Skeletal muscle satellite cell (primary cell): Measurements from ENCODE around the gene ARL6IP4.
"Not testable (repeated sequence)": the region's sequence is repeated elsewhere in the genome, so short reads cannot be mapped to it uniquely, and the experiment has no call there.

Experiments
- H3K27me3 ChIP-seq: 2 replicates; pipeline ENCODE4 v1.7.0; 2013; ENCODE audit warnings: low read length; ENCODE audit not compliant: control insufficient read depth, insufficient read depth
- H3K36me3 ChIP-seq: 2 replicates; pipeline ENCODE4 v1.7.0; 2013; ENCODE audit warnings: mild to moderate bottlenecking, control low read depth, low read length; ENCODE audit not compliant: insufficient read depth
- H3K4me1 ChIP-seq: 2 replicates; pipeline ENCODE4 v1.7.0; 2013; ENCODE audit warnings: low read length; ENCODE audit not compliant: control insufficient read depth, insufficient read depth
- H3K4me2 ChIP-seq: 2 replicates; pipeline ENCODE4 v1.7.0; 2013; ENCODE audit warnings: mild to moderate bottlenecking, low read length
- H3K4me3 ChIP-seq: 2 replicates; pipeline ENCODE4 v1.7.0; 2013; ENCODE audit warnings: low read length
- H3K9ac ChIP-seq: 2 replicates; pipeline ENCODE4 v1.7.0; 2013; ENCODE audit warnings: mild to moderate bottlenecking, low read depth, low read length, moderate library complexity
- H3K9me3 ChIP-seq: replicated peaks from 2 replicates; pipeline ENCODE4 v1.7.0; 2013; ENCODE audit warnings: mild to moderate bottlenecking, control low read depth, low read length

ARL6IP4 gene

GRCh38 chr12:123010110-123010509 is 29.6 kb downstream of the ARL6IP4 start:
- no peak overlapping the region for H3K4me3 ChIP-seq
- no peak overlapping the region for H3K4me2 ChIP-seq
- no peaks in the 10 kb centered on the region for H3K4me1 ChIP-seq
- peaks cover 18% of the 10 kb centered on the region for H3K36me3 ChIP-seq
- H3K9me3 ChIP-seq = no peaks in the 10 kb centered on the region
- no peak overlapping the region for H3K9ac ChIP-seq
- H3K27me3 ChIP-seq = no peaks in the 10 kb centered on the region

- Histone ChIP-seq H3K36me3 (peaks cover 14% of the 10 kb centered on the region), H3K4me1 (no peaks in the 10 kb centered on the region), H3K9ac (no peak overlapping the region), H3K4me3 (no peak overlapping the region), H3K9me3 (no peaks in the 10 kb centered on the region), H3K4me2 (no peak overlapping the region), H3K27me3 (no peaks in the 10 kb centered on the region)
Observed at GRCh38 chr12:123010681-123011080, 30.2 kb downstream of the ARL6IP4 start.

- Histone ChIP-seq H3K4me1 (no peaks in the 10 kb centered on the region), H3K27me3 (no peaks in the 10 kb centered on the region), H3K4me3 (no peak overlapping the region), H3K9me3 (no peaks in the 10 kb centered on the region), H3K36me3 (peaks cover 14% of the 10 kb centered on the region), H3K9ac (no peak overlapping the region), H3K4me2 (no peak overlapping the region)
Observed at GRCh38 chr12:123011701-123012100, 31.2 kb downstream of the ARL6IP4 start.

GRCh38 chr12:123013185-123014095 is 33.0 kb downstream of the ARL6IP4 start:
- Histone ChIP-seq H3K9ac (no peak overlapping the region), H3K4me3 (no peak overlapping the region), H3K36me3 (peaks cover 14% of the 10 kb centered on the region), H3K9me3 (no peaks in the 10 kb centered on the region), H3K4me2 (no peak overlapping the region), H3K4me1 (no peaks in the 10 kb centered on the region), H3K27me3 (no peaks in the 10 kb centered on the region)

GRCh38 chr12:123014473-123014872 is 34.0 kb downstream of the ARL6IP4 start:
- not testable (repeated sequence) for H3K36me3 ChIP-seq, H3K4me1 ChIP-seq, H3K9me3 ChIP-seq, H3K4me2 ChIP-seq, H3K9ac ChIP-seq, H3K27me3 ChIP-seq, H3K4me3 ChIP-seq

GRCh38 chr12:123017753-123018152 is 37.3 kb downstream of the ARL6IP4 start:
- no peaks in the 10 kb centered on the region for H3K27me3 ChIP-seq

GRCh38 chr12:123019841-123020138 is 39.3 kb downstream of the ARL6IP4 start:
- Histone ChIP-seq H3K4me1 (peaks cover 13% of the 10 kb centered on the region), H3K36me3 (no peaks in the 10 kb centered on the region), H3K27me3 (no peaks in the 10 kb centered on the region)

More at GRCh38 chr12:123017753-123018152, 37.3 kb downstream of the ARL6IP4 start:
- no peaks in the 10 kb centered on the region for H3K9me3 ChIP-seq
- H3K4me3 ChIP-seq = no peak overlapping the region
- peaks cover 8% of the 10 kb centered on the region for H3K4me1 ChIP-seq
- H3K9ac ChIP-seq = no peak overlapping the region
- H3K36me3 ChIP-seq = peaks cover 7% of the 10 kb centered on the region
- no peak overlapping the region for H3K4me2 ChIP-seq

GRCh38 chr12:123021688-123022604 is 41.5 kb downstream of the ARL6IP4 start:
- no peaks in the 10 kb centered on the region for H3K9me3 ChIP-seq
- no peak overlapping the region for H3K4me2 ChIP-seq
- no peak overlapping the region for H3K4me3 ChIP-seq
- no peaks in the 10 kb centered on the region for H3K36me3 ChIP-seq
- H3K27me3 ChIP-seq = no peaks in the 10 kb centered on the region
- no peak overlapping the region for H3K9ac ChIP-seq
- peaks cover 19% of the 10 kb centered on the region for H3K4me1 ChIP-seq

More at GRCh38 chr12:123019841-123020138, 39.3 kb downstream of the ARL6IP4 start:
- no peak overlapping the region for H3K9ac ChIP-seq
- no peak overlapping the region for H3K4me2 ChIP-seq
- no peak overlapping the region for H3K4me3 ChIP-seq
- H3K9me3 ChIP-seq = no peaks in the 10 kb centered on the region

- no peaks in the 10 kb centered on the region for H3K27me3 ChIP-seq
- peaks cover 19% of the 10 kb centered on the region for H3K4me1 ChIP-seq
- H3K36me3 ChIP-seq = peaks cover 2% of the 10 kb centered on the region
- H3K4me3 ChIP-seq = no peak overlapping the region
- H3K9me3 ChIP-seq = no peaks in the 10 kb centered on the region
- no peak overlapping the region for H3K9ac ChIP-seq
- H3K4me2 ChIP-seq = no peak overlapping the region
Observed at GRCh38 chr12:123022846-123023245, 42.4 kb downstream of the ARL6IP4 start.

GRCh38 chr12:123024819-123025391 is 44.4 kb downstream of the ARL6IP4 start:
- H3K4me2 ChIP-seq = peak overlapping the region; percentile 65
- H3K4me1 ChIP-seq = peaks cover 11% of the 10 kb centered on the region
- no peaks in the 10 kb centered on the region for H3K27me3 ChIP-seq
- H3K9ac ChIP-seq = no peak overlapping the region
- H3K36me3 ChIP-seq = peaks cover 2% of the 10 kb centered on the region
- H3K9me3 ChIP-seq = no peaks in the 10 kb centered on the region
- no peak overlapping the region for H3K4me3 ChIP-seq

- Histone ChIP-seq H3K4me1 (peaks cover 11% of the 10 kb centered on the region), H3K4me3 (no peak overlapping the region), H3K27me3 (no peaks in the 10 kb centered on the region), H3K9ac (no peak overlapping the region), H3K36me3 (peaks cover 2% of the 10 kb centered on the region), H3K4me2 (no peak overlapping the region), H3K9me3 (no peaks in the 10 kb centered on the region)
Observed at GRCh38 chr12:123026094-123026853, 45.8 kb downstream of the ARL6IP4 start.
